Measurements from ENCODE around the gene SFTPD. TPM values are rescaled to one million over a fixed set of nuclear protein-coding genes. Genes with fewer than 3 reads are reported as not detected.
A peak's percentile ranks its signal among the peaks of the same experiment; 100 is the strongest.
"Not testable (repeated sequence)": the region's sequence is repeated elsewhere in the genome, so short reads cannot be mapped to it uniquely, and the experiment has no call there.

The SFTPD gene
- polyA plus RNA-seq (ENCODE audit: low read depth in 6 of 6): not detected

DNA sequence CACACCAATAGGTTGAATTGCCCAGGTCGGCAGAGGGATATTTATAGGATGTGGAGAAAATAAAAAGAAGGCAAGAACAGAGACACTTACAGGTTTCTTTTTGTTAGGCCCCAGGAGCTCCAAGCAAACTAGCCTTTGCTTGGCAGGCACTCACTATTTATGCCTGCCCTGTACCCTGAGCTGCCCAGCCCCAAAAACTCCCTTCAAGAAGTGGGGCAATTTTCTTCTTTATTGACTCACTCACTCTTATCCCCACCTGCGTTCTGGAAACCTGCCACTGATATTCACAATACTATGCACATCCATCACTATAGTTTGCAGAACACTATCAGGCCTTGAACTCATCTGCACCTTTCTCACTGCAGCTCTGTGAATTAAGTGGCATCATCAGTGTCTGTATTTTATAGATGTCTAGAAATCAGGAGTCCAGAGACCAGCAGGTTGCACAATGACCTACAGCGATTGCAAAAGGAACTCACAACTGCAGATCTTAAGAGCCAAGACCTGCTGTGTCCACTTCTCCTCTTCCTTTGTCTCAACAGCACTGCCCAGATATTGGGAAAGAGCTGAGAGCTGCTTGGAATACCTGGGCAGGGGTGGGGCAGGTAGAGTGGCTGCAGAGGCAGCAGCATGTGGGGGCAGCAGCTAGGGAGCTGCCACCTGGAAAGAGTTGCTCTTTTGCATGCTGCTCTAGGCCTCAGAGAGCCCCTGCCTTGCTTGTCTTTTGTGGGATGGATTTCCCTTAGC, at the start of gene SFTPD:
Gene SFTPD (minus strand): TSS at position 130 of the 747 bp plus-strand sequence. CDS start 2,446 bp downstream, outside the sequence.
- peaks cover 7 to 34% (median 25%) of the 10 kb centered on the region in 7 donors for H3K9me3 Mint-ChIP-seq

DNA sequence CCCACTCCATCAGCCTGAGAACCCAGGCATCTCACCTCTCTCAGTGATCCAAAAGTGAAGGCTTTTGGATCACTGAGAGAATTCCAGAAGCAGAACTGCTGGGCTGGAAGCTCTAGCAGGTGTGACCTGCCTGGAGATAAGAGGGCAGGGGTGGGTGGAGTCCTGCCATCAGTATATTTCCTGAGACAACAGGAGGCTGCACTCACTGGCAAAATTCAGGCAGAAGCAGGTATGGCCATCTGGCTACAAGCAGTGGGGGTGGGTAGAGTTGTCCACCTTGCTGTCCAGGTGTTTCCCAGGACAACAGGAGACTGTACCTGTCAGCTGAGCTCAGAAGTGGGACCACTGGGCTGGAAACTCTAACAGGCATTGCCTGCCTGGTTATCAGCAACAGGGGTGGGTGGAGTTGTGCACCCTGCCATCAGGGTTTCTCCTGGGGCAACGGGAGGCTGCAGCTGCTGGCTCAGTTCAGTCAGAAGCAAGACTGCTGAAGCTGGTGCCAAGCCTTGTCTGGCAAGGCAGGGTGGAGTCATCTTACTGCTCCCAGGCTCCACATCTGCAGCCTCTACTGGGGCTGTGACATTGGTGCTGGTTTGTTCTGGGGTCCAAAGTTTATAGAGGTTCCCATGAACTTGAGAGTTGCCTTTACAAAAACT, 47.2 kb upstream of the SFTPD start:
- H3K27ac Mint-ChIP-seq: no peak overlapping the region
- peaks cover 3 to 38% (median 35%) of the 10 kb centered on the region in 3 donors for H3K27me3 Mint-ChIP-seq
- ATAC-seq (ENCODE audit: low read depth in 2 of 2): no peak
- no peak for DNase-seq
- H3K36me3 Mint-ChIP-seq: no peaks in the 10 kb centered on the region
- no peak overlapping the region for H3K4me3 Mint-ChIP-seq
- peaks cover 0 to 4% (median 0%) of the 10 kb centered on the region in 7 donors for H3K9me3 Mint-ChIP-seq
- no peaks in the 10 kb centered on the region for H3K4me1 Mint-ChIP-seq

More for the DNA sequence above, at the start of gene SFTPD:
- no peak for DNase-seq
- ATAC-seq (ENCODE audit: low read depth in 2 of 2): no peak
- H3K4me1 Mint-ChIP-seq: peaks cover 0 to 3% (median 0%) of the 10 kb centered on the region in 3 donors
- H3K27me3 Mint-ChIP-seq: peaks cover 0 to 24% (median 11%) of the 10 kb centered on the region in 3 donors
- H3K4me3 Mint-ChIP-seq: no peak within 1 kb of the TSS
- H3K36me3 Mint-ChIP-seq: peaks cover 16 to 28% of the 10 kb centered on the region in 2 donors
- peak within 1 kb of the TSS in 3 of 6 donors; percentile 5 to 62 (median 51) for H3K27ac Mint-ChIP-seq

DNA sequence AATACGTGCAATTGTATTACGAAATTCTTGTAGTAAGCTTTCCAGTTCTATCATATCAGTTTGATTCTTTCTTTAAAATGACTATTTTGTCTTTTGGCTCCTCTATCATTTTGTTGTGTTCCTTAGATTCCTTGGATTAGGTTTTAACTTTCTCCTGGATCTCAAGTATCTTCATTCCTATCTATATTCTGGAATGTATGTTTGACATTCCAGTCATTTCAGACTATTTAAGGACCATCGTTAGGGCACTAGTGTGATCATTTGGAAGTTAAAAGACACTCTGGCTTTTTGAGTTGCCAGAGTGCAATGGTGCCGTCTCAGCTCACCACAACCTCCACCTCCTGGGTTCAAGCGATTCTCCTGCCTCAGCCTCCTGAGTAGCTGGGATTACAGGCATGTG, 45.7 kb upstream of the SFTPD start:
- no peak for ATAC-seq (ENCODE audit: low read depth in 2 of 2)
- Mint-ChIP-seq H3K27ac (no peak overlapping the region), H3K36me3 (peaks cover 0 to 7% of the 10 kb centered on the region in 2 donors), H3K4me1 (no peaks in the 10 kb centered on the region), H3K4me3 (no peak overlapping the region), H3K9me3 (peaks cover 4 to 19% (median 10%) of the 10 kb centered on the region in 7 donors), H3K27me3 (peaks cover 0 to 27% (median 26%) of the 10 kb centered on the region in 3 donors)
- DNase-seq: no peak

DNA sequence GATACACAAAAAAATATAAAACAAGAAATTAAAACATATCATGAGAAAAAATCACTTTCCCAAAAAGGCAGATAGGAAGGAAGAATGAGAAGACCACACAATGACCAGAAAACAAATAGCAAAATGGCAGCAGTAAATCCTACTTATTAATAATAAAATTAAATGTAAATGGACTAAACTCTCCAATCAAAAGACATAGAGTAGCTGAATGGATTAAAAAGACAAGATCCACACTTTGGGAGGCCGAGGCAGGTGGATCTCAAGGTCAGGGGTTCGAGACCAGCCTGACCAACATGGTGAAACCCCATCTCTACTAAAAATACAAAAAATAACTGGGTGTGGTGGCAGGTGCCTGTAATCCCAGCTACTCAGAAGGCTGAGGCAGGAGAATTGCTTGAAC, 39.3 kb upstream of the SFTPD start:
- ATAC-seq (ENCODE audit: low read depth in 2 of 2); H3K4me1 Mint-ChIP-seq; DNase-seq; H3K4me3 Mint-ChIP-seq; H3K27ac Mint-ChIP-seq: not testable (repeated sequence)
- H3K27me3 Mint-ChIP-seq: peaks cover 19 to 40% (median 32%) of the 10 kb centered on the region in 3 donors
- peaks cover 0 to 16% of the 10 kb centered on the region in 2 donors for H3K36me3 Mint-ChIP-seq
- H3K9me3 Mint-ChIP-seq: peaks cover 5 to 45% (median 27%) of the 10 kb centered on the region in 7 donors

DNA sequence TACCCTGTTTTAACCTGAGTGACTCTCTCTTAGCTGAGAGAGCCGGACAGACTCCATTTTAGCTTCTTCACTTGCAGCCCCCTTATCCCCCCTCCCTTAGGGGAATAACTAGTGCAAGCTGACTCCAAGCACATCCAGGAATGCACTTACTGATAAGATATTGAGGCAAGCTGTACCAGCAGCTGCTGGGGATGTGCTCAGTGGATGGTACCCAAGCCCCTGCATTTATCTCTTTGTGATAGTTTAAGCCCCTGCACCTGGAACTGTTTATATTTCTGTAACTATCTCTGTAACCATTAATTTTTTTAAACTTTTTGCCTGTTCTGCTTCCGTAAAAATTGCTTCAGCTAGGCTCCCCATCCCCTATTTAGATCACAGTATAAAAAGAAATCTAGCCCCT, 37.8 kb upstream of the SFTPD start:
- Mint-ChIP-seq H3K36me3 (peaks cover 0 to 16% of the 10 kb centered on the region in 2 donors), H3K27me3 (peaks cover 23 to 56% (median 35%) of the 10 kb centered on the region in 3 donors), H3K4me1 (peaks cover 1 to 22% (median 7%) of the 10 kb centered on the region in 3 donors), H3K9me3 (peaks cover 5 to 44% (median 27%) of the 10 kb centered on the region in 7 donors)
- H3K4me3 Mint-ChIP-seq; H3K27ac Mint-ChIP-seq; ATAC-seq (ENCODE audit: low read depth in 2 of 2); DNase-seq: not testable (repeated sequence)

DNA sequence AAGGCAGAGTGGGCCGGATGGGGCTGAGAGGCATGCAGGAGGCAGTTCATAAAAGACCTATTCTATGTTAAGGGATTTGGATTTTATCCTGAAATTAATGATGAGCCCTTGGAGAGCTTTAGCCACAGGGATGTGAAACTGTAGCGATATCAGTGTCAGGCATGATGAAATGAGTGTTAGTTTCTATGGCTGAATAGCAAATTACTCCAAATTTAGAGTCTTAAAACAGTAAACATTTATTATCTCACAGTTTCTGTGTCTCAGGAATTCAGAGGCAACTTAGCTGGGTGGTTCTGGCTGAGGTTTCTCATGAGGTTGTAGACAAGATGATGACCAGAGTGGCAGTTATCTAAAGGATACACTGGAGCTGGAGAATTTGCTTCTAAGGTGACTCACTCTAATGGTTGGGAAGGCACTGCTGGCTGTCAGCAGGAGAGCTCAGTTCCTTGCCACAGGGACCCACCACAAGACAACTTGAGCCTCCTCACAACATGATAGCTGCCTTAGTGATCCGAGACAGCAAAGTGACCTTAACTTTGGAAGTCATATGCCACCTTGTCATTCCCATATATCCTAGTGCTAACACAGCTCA, 36.7 kb upstream of the SFTPD start:
- Mint-ChIP-seq H3K9me3 (peaks cover 5 to 36% (median 23%) of the 10 kb centered on the region in 7 donors), H3K4me1 (peaks cover 1 to 22% (median 12%) of the 10 kb centered on the region in 3 donors), H3K27me3 (peaks cover 30 to 63% (median 44%) of the 10 kb centered on the region in 3 donors), H3K36me3 (peaks cover 0 to 16% of the 10 kb centered on the region in 2 donors), H3K4me3 (no peak overlapping the region), H3K27ac (no peak overlapping the region)
- DNase-seq (no peak), ATAC-seq (ENCODE audit: low read depth in 2 of 2) (no peak)

DNA sequence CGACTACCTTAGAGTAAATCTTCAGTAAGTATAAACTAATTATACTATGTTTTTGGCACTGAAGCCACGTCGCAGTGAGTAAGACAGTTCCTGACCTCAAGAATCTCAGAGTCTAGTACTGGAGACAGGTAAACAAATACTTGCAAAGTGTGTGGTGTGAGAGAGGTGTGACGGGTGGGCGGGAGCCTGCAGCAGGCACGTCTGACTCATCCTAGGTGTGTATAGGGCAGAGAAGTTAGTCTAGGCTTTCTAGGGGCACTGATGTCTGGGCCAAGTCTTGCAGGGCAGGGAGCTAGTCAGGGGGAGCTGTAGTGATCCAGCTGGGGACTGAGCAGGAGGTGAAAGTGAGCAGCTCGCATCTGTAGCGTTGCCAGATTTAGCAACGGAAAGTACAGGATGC, 35.9 kb upstream of the SFTPD start:
- ATAC-seq (ENCODE audit: low read depth in 2 of 2) (no peak), DNase-seq (no peak)
- H3K27me3 Mint-ChIP-seq: peaks cover 30 to 71% (median 50%) of the 10 kb centered on the region in 3 donors
- peaks cover 4 to 29% (median 18%) of the 10 kb centered on the region in 7 donors for H3K9me3 Mint-ChIP-seq
- peaks cover 1 to 22% (median 12%) of the 10 kb centered on the region in 3 donors for H3K4me1 Mint-ChIP-seq
- H3K36me3 Mint-ChIP-seq: peaks cover 0 to 11% of the 10 kb centered on the region in 2 donors
- H3K4me3 Mint-ChIP-seq: no peak overlapping the region
- H3K27ac Mint-ChIP-seq: no peak overlapping the region

DNA sequence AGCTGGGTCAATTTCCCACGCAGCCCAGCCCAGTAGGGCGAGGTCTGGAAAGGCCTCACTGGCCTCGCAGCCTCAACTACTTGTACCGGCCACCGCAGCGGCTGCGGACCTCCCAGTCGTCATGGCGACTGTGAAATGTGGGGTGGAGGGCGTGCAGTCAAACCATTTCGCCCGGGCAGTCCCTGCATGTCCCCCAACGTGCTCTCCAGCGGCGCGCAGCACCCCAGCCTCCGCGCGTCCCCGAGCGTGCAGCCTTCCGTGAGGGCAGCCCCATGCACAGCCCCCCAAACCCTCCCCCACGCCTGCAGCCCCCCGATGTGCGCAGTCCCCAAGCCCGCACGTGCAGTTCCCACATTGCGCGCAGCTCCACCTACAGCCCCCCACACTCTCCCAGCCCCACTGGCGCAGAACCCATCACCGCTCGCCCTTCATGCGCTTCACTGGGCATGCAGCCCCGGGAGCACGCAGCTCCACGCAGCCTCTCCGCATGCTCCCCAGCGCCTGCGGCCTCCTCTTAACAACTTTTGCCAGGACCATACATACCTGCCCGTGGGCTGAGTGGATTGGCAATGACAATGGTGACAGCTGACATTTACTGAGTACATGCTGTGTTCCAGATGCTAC, 34.5 kb upstream of the SFTPD start:
- no peak for DNase-seq
- H3K27me3 Mint-ChIP-seq: peaks cover 37 to 80% (median 62%) of the 10 kb centered on the region in 3 donors

DNA sequence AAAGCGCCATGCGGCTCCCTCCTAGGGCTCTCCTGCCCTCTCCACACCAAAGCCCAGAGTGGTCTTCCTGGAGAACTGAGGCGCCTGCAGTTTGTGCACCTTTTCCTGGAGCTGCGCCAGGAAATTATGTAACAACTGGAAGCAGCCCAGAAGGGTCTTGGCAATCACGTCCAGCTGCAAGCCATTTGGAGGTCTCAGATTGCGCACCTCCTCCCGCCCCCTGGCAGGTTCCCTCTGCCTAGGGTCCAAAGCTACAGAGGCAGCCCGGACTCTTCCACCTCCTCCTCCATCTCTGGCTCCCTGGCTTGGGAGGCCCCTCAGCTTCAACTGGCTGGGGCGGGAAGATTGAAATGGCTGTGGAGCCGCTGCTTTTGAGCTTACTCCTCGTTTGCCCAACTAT, 34.0 kb upstream of the SFTPD start:
- Mint-ChIP-seq H3K9me3 (peaks cover 0 to 11% (median 4%) of the 10 kb centered on the region in 7 donors), H3K27me3 (peaks cover 38 to 81% (median 64%) of the 10 kb centered on the region in 3 donors), H3K27ac (no peak overlapping the region), H3K4me1 (peaks cover 1 to 22% (median 12%) of the 10 kb centered on the region in 3 donors), H3K36me3 (peaks cover 0 to 3% of the 10 kb centered on the region in 2 donors), H3K4me3 (peak overlapping the region; percentile 20 to 80 (median 66))
- DNase-seq (no peak), ATAC-seq (ENCODE audit: low read depth in 2 of 2) (no peak)

More for the DNA sequence above, 34.5 kb upstream of the SFTPD start:
- peak overlapping the region; percentile 20 to 82 (median 62) for H3K4me3 Mint-ChIP-seq
- H3K4me1 Mint-ChIP-seq: peaks cover 1 to 22% (median 12%) of the 10 kb centered on the region in 3 donors
- H3K9me3 Mint-ChIP-seq: peaks cover 0 to 14% (median 7%) of the 10 kb centered on the region in 7 donors
- ATAC-seq (ENCODE audit: low read depth in 2 of 2): no peak
- peaks cover 0 to 6% of the 10 kb centered on the region in 2 donors for H3K36me3 Mint-ChIP-seq
- H3K27ac Mint-ChIP-seq: peak overlapping the region in 1 of 6 donors; percentile 85

DNA sequence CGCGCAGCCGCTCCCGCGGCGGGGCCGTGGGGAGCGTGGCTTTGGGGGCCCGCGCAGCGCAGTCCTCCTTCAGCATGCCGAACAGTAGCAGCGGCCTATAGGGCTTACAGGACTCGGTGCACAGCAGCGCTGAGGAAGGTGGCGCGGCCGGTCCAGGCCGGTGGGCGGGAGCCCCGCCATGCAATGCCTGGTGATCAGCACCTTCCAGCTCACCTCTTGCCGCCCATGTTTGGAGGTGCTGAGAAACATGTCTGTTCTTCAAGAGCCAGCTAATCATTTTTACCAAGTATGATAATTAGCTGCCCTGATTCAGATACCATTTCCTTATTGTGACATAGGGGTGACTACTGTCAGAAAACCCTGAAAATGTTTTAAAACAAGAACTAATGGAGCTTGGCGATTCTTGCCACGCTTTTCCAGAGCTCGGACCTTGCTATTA, 33.5 kb upstream of the SFTPD start:
- no peak overlapping the region for H3K27ac Mint-ChIP-seq
- H3K36me3 Mint-ChIP-seq: no peaks in the 10 kb centered on the region
- ATAC-seq (ENCODE audit: low read depth in 2 of 2) (peak; percentile 56 to 57), DNase-seq (no peak)
- peaks cover 43 to 83% (median 64%) of the 10 kb centered on the region in 3 donors for H3K27me3 Mint-ChIP-seq
- peaks cover 1 to 22% (median 12%) of the 10 kb centered on the region in 3 donors for H3K4me1 Mint-ChIP-seq
- peak overlapping the region; percentile 9 to 80 (median 70) for H3K4me3 Mint-ChIP-seq
- peaks cover 0 to 11% (median under 1%) of the 10 kb centered on the region in 7 donors for H3K9me3 Mint-ChIP-seq

DNA sequence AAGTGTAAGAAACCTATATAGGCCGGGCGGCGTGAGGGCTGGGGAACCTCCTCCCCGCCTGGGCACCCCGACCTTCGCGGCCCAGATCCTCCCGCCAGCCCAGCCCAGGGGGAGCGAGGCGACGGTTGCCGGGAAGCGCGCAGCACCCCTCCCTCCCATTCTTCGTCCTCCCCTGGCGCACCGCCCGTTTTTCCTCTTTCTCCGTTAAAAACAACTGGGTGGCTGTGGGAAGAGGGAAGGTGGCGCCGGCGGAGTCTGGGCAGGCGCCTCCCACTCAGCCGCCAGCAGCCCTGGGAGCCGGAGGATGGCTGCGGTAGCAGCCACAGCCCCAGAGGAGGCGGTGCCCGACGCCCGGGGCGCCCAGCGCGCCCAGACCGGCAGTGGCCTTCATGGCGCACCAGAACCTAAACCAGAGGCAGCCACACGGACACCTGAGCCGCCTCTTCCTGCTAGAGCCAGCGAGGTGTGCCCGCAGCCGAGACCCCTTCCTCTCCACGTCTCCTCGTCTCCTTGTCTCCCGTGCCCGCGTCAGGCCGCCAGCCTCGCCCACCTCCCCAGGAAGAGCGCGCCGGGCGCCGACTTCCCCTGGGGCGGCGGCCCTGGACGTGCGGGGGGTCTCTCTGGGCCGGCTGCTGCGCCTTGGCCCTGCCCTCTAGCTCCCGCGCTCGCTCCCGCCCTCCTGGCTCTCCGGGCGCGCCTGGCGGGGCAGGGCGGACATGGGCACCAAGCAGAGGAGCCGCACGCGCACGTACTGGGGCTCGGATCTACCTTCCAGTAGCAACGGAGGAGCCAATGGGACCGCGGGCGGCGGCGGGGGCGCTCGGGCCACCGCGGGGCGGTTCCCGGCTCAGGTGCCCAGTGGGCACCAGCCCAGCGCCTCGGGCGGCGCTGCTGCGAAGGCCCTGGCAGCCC, 32.8 kb upstream of the SFTPD start:
- ATAC-seq (ENCODE audit: low read depth in 2 of 2): peak; percentile 63 to 74
- peak overlapping the region in 1 of 6 donors; percentile 73 for H3K27ac Mint-ChIP-seq
- peaks cover 0 to 13% (median 6%) of the 10 kb centered on the region in 7 donors for H3K9me3 Mint-ChIP-seq
- peak overlapping the region; percentile 20 to 84 (median 74) for H3K4me3 Mint-ChIP-seq
- DNase-seq: peak; percentile 14
- peaks cover 0 to 5% of the 10 kb centered on the region in 2 donors for H3K36me3 Mint-ChIP-seq
- peaks cover 1 to 22% (median 12%) of the 10 kb centered on the region in 3 donors for H3K4me1 Mint-ChIP-seq
- peaks cover 43 to 87% (median 64%) of the 10 kb centered on the region in 3 donors for H3K27me3 Mint-ChIP-seq

DNA sequence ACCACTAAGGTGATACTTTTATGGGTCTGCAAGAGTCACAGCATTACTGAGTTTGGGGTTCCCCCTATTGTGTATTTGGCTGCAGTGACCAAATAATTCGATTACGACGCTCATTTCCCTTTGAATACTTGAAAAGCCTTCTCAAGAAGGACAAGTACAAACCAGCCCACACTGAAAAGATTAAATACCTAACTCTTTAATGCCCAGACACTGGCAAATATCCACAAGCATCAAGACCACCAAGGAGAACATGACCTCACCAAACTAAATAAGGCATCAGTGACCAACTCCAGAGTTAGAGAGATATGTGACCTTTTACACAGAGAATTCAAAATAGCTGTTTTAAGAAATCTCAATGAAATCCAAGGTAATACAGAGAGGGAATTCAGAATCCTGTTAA, 31.8 kb upstream of the SFTPD start:
- Mint-ChIP-seq H3K27me3 (peaks cover 43 to 81% (median 57%) of the 10 kb centered on the region in 3 donors), H3K36me3 (peaks cover 0 to 7% of the 10 kb centered on the region in 2 donors), H3K4me1 (peaks cover 1 to 22% (median 12%) of the 10 kb centered on the region in 3 donors), H3K9me3 (peaks cover 0 to 20% (median 7%) of the 10 kb centered on the region in 7 donors), H3K27ac (no peak overlapping the region), H3K4me3 (peak overlapping the region in 6 of 8 donors; percentile 20 to 82 (median 72))
- no peak for DNase-seq
- ATAC-seq (ENCODE audit: low read depth in 2 of 2): no peak
